Fibroblast of upper back skin (primary cell): Measurements from ENCODE around the gene DIP2A.

ENCODE experiments used
- DNase-seq: peaks from one replicate; pipeline ENCODE4 v3.0.0-alpha.2; 2013

Gene DIP2A

GRCh38 chr21:46483300-46484295, 24.9 kb downstream of the DIP2A start:
- DNase-seq, result no peak

- DNase-seq, result peak; percentile 7
Measured at GRCh38 chr21:46486481-46487126, 27.9 kb downstream of the DIP2A start.

- no peak for DNase-seq
Measured at GRCh38 chr21:46489162-46489663, 30.5 kb downstream of the DIP2A start.

GRCh38 chr21:46489800-46490199, 31.1 kb downstream of the DIP2A start:
- DNase-seq, result no peak

GRCh38 chr21:46491553-46491952, 32.9 kb downstream of the DIP2A start:
- no peak for DNase-seq

- no peak for DNase-seq
Measured at GRCh38 chr21:46492851-46493250, 34.2 kb downstream of the DIP2A start.

- DNase-seq, result no peak
Measured at GRCh38 chr21:46493828-46494227, 35.1 kb downstream of the DIP2A start.

- no peak for DNase-seq
Measured at GRCh38 chr21:46498335-46499050, 39.8 kb downstream of the DIP2A start.

GRCh38 chr21:46500224-46500861, 41.7 kb downstream of the DIP2A start:
- DNase-seq, result no peak

GRCh38 chr21:46503922-46504550, 45.3 kb downstream of the DIP2A start:
- no peak for DNase-seq

- DNase-seq, result no peak
Measured at GRCh38 chr21:46504666-46505065, 46.0 kb downstream of the DIP2A start.

GRCh38 chr21:46507562-46507961, 48.9 kb downstream of the DIP2A start:
- no peak for DNase-seq

- DNase-seq, result no peak
Measured at GRCh38 chr21:46509741-46510502, 51.2 kb downstream of the DIP2A start.

GRCh38 chr21:46515109-46515508, 56.4 kb downstream of the DIP2A start:
- DNase-seq, result no peak

GRCh38 chr21:46516068-46516467, 57.4 kb downstream of the DIP2A start:
- DNase-seq, result no peak

GRCh38 chr21:46517361-46517760, 58.7 kb downstream of the DIP2A start:
- DNase-seq, result no peak

- DNase-seq, result no peak
Measured at GRCh38 chr21:46518983-46519583, 60.4 kb downstream of the DIP2A start.

GRCh38 chr21:46527393-46527792, 68.7 kb downstream of the DIP2A start:
- peak; percentile 6 for DNase-seq

GRCh38 chr21:46527801-46528200, 69.1 kb downstream of the DIP2A start:
- no peak for DNase-seq

- DNase-seq, result no peak
Measured at GRCh38 chr21:46532080-46532479, 73.4 kb downstream of the DIP2A start.

- no peak for DNase-seq
Measured at GRCh38 chr21:46537026-46537425, 78.3 kb downstream of the DIP2A start.
